Smooth muscle cell (in vitro differentiated cells): ENCODE measurements around the gene PPP1R14B. TPM values are rescaled to one million over a fixed set of nuclear protein-coding genes. Genes with fewer than 3 reads are reported as not detected.

ENCODE experiments used
- DNase-seq: peaks from one replicate; lab custom pipeline; 2025; ENCODE audit not compliant: unreplicated experiment; lab: John Stamatoyannopoulos, UW
- H2AFZ ChIP-seq: fragments of 200-600 bp; sonication (generic); 2 replicates; pipeline ENCODE4 v1.6.0; 2016; ENCODE audit warnings: antibody characterized with exemption, low read depth, mild to moderate bottlenecking
- H3F3A ChIP-seq: fragments of 200-600 bp; sonication (generic); 2 replicates; pipeline ENCODE4 v1.6.0; 2017; ENCODE audit warnings: antibody characterized with exemption, low read depth
- H3K27ac ChIP-seq: fragments of 200-600 bp; sonication (generic); 2 replicates; pipeline ENCODE4 v1.5.1; 2016; ENCODE audit warnings: low read depth, mild to moderate bottlenecking
- H3K27me3 ChIP-seq: fragments of 200-600 bp; sonication (generic); 2 replicates; pipeline ENCODE4 v1.6.1; 2016; ENCODE audit warnings: low read depth, mild to moderate bottlenecking
- H3K36me3 ChIP-seq: fragments of 200-600 bp; sonication (generic); 2 replicates; pipeline ENCODE4 v1.5.1; 2016; ENCODE audit warnings: low read depth
- H3K4me1 ChIP-seq: fragments of 200-600 bp; sonication (generic); 2 replicates; pipeline ENCODE4 v1.5.1; 2016; ENCODE audit warnings: low read depth
- H3K4me2 ChIP-seq: fragments of 200-600 bp; sonication (generic); 2 replicates; pipeline ENCODE4 v1.6.0; 2016; ENCODE audit warnings: mild to moderate bottlenecking
- H3K4me3 ChIP-seq: fragments of 200-600 bp; sonication (generic); 2 replicates; pipeline ENCODE4 v1.5.1; 2016; ENCODE audit warnings: mild to moderate bottlenecking
- H3K79me2 ChIP-seq: fragments of 200-600 bp; sonication (generic); 2 replicates; pipeline ENCODE4 v1.6.0; 2016; ENCODE audit warnings: low read depth, mild to moderate bottlenecking
- H3K9ac ChIP-seq: fragments of 200-600 bp; sonication (generic); 2 replicates; pipeline ENCODE4 v1.6.0; 2016; ENCODE audit warnings: low read depth
- H3K9me3 ChIP-seq: fragments of 200-600 bp; sonication (generic); replicated peaks from 2 replicates; pipeline ENCODE4 v1.5.1; 2016; ENCODE audit warnings: low read depth
- H4K20me1 ChIP-seq: fragments of 200-600 bp; sonication (generic); 2 replicates; pipeline ENCODE4 v1.6.0; 2016; ENCODE audit warnings: low read depth
- CTCF ChIP-seq: fragments of 200-600 bp; sonication (generic); IDR thresholded peaks from 2 replicates; pipeline ENCODE4 v1.5.1; 2017; ENCODE audit warnings: borderline replicate concordance, mild to moderate bottlenecking, antibody characterized with exemption; ENCODE audit not compliant: insufficient read depth, poor library complexity, severe bottlenecking
- WGBS: methylation state at CpG from one replicate; pipeline ENCODE4 v1.1.7; 2016; ENCODE audit warnings: low lambda C conversion rate; 5-methylcytosine and 5-hydroxymethylcytosine counted together
- polyA plus RNA-seq: library from polyadenylated mRNA; unstranded; fragments of >200 nt; fragmentation: Nextera tagmentation; extraction: Ambion mirVana; gene quantifications from 2 replicates; pipeline ENCODE4 v1.2.1, GENCODE V29; 2016
- total RNA-seq: library from RNA; depleted of rRNA; stranded (reverse); fragments of >200 nt; gene quantifications from 2 replicates; pipeline ENCODE4 v1.2.3, GENCODE V29; 2014

The PPP1R14B gene
- total and polyA plus RNA-seq, 2 experiments from 2014 or later = 242 to 530 TPM

GRCh38 chr11:64291262-64291751 is 44.6 kb upstream of the PPP1R14B start, which contains the start of gene KCNK4:
KCNK4 (plus strand) TSS chr11:64291302; CDS start chr11:64293019, 1,717 bp downstream.
- peaks cover 66% of the 10 kb centered on the region for H3K27me3 ChIP-seq
- no peak for DNase-seq
- H3K79me2 ChIP-seq = no peaks in the 10 kb centered on the region
- no peak within 1 kb of the TSS for H3K27ac ChIP-seq
- no peak for TF ChIP-seq CTCF
- peaks cover 20% of the 10 kb centered on the region for H4K20me1 ChIP-seq
- H3F3A ChIP-seq = no peaks in the 10 kb centered on the region
- no peaks in the 10 kb centered on the region for H3K9me3 ChIP-seq
- H3K4me1 ChIP-seq = peaks cover 7% of the 10 kb centered on the region
- peak within 1 kb of the TSS; percentile 44 for H3K4me3 ChIP-seq
- H3K36me3 ChIP-seq = no peaks in the 10 kb centered on the region
- H3K9ac ChIP-seq = no peak within 1 kb of the TSS
- H3K4me2 ChIP-seq = peak within 1 kb of the TSS; percentile 88
- no peak within 1 kb of the TSS for H2AFZ ChIP-seq
- WGBS = 7% methylated on average over 23 of the region's 45 CpGs

GRCh38 chr11:64290352-64291261 is 43.9 kb upstream of the PPP1R14B start:
- Histone ChIP-seq H3K9me3 (no peaks in the 10 kb centered on the region), H3K27me3 (peaks cover 59% of the 10 kb centered on the region), H3K27ac (no peak overlapping the region), H2AFZ (no peak overlapping the region), H3K4me3 (no peak overlapping the region), H3K9ac (no peak overlapping the region), H3K79me2 (no peaks in the 10 kb centered on the region), H3K36me3 (no peaks in the 10 kb centered on the region), H4K20me1 (peaks cover 20% of the 10 kb centered on the region), H3K4me1 (peaks cover 9% of the 10 kb centered on the region), H3F3A (no peaks in the 10 kb centered on the region), H3K4me2 (no peak overlapping the region)
- WGBS = 57% methylated on average over 10 of the region's 10 CpGs
- TF ChIP-seq CTCF = no peak
- DNase-seq = no peak

GRCh38 chr11:64289002-64289564 is 42.3 kb upstream of the PPP1R14B start:
- no peak for TF ChIP-seq CTCF
- Histone ChIP-seq H3K9me3 (no peaks in the 10 kb centered on the region), H2AFZ (no peak overlapping the region), H3K4me2 (no peak overlapping the region), H3K27ac (no peak overlapping the region), H3K4me3 (no peak overlapping the region), H3K4me1 (peaks cover 9% of the 10 kb centered on the region), H4K20me1 (peaks cover 20% of the 10 kb centered on the region), H3K9ac (no peak overlapping the region), H3K79me2 (peaks cover 2% of the 10 kb centered on the region), H3K36me3 (no peaks in the 10 kb centered on the region), H3K27me3 (peaks cover 46% of the 10 kb centered on the region), H3F3A (no peaks in the 10 kb centered on the region)
- no peak for DNase-seq
- WGBS = 95% methylated on average over 10 of the region's 13 CpGs
